K562 (cell line): Measurements from ENCODE around the gene PTPRT. TPM values are rescaled to one million over a fixed set of nuclear protein-coding genes. Genes with fewer than 3 reads are reported as not detected.
A peak's percentile ranks its signal among the peaks of the same experiment; 100 is the strongest.

Experiments
- ATAC-seq: fragments of 200-7000 bp; cut with Tn5 transposase; 3 replicates; pipeline ENCODE4 v1.9.1; 2020; ENCODE audit warnings: moderate library complexity
- BruUV-seq: library from RNA; stranded (reverse); fragments of 400-500 nt; replicated peaks from 2 replicates; lab custom pipeline; 2021; lab: Mats Ljungman, UMichigan
- CTCF ChIA-PET: fragments of 300-600 bp; formaldehyde crosslinking; extraction: SDS; loops from one replicate; lab custom pipeline; 2021; ENCODE audit warnings: low intra/inter-chr PET ratio; lab: Yijun Ruan, JAX
- POLR2A ChIA-PET: fragments of 300-600, 350-650 bp; sonication (Branson Sonifier 250); formaldehyde crosslinking; extraction: SDS; loops from one replicate; lab custom pipeline; 2021; ENCODE audit warnings: antibody characterized with exemption, inconsistent platforms; lab: Yijun Ruan, JAX
- DNase-seq, 4 experiments: peaks; one replicate each; pipeline versions ENCODE4 v3.0.0 to v3.0.0-alpha.2; 2011 to 2018; ENCODE audit warnings: low spot score in 3 of 4, mixed read lengths in 3 of 4; ENCODE audit errors: extremely low read depth in 1 of 4
- FAIRE-seq: peaks from 2 replicates; lab custom pipeline; 2011; peaks lifted over from hg19 to GRCh38; lab: Jason Lieb, UNC
- H2AFZ ChIP-seq: 2 replicates; pipeline ENCODE4 v1.6.0; 2011; ENCODE audit warnings: low read depth, low read length, control low read depth, inconsistent platforms
- H3K27ac ChIP-seq: fragments of 200-600 bp; 3 replicates; pipeline ENCODE4 v1.8.0; 2011; ENCODE audit warnings: low read depth, mild to moderate bottlenecking, control low read depth, inconsistent platforms, low read length, moderate library complexity, mixed read lengths; ENCODE audit errors: extremely low read depth
- H3K27me3 ChIP-seq, 2 experiments: fragments of 300-600 bp in 1 of 2; 2 replicates in 1 of 2; 3 replicates in 1 of 2; pipeline versions ENCODE4 v1.6.0 to v1.8.0; 2011; ENCODE audit warnings: inconsistent platforms in 2 of 2, low read length in 2 of 2, mild to moderate bottlenecking in 1 of 2, mixed read lengths in 1 of 2, moderate library complexity in 1 of 2; ENCODE audit not compliant: control insufficient read depth in 2 of 2, insufficient read depth in 2 of 2
- H3K36me3 ChIP-seq: fragments of 300-600 bp; 3 replicates; pipeline ENCODE4 v1.8.0; 2011; ENCODE audit warnings: mild to moderate bottlenecking, low read length, inconsistent platforms; ENCODE audit not compliant: control insufficient read depth, insufficient read depth
- H3K4me1 ChIP-seq, 2 experiments: fragments of 200-600 bp in 1 of 2; replicated peaks in 1 of 2; 2 replicates in 1 of 2; 3 replicates in 1 of 2; pipeline versions ENCODE4 v1.5.1 to v1.8.0; 2011; ENCODE audit warnings: inconsistent platforms in 2 of 2, low read length in 2 of 2, mild to moderate bottlenecking in 1 of 2, mixed read lengths in 1 of 2, moderate library complexity in 1 of 2; ENCODE audit not compliant: control insufficient read depth in 2 of 2, insufficient read depth in 2 of 2
- H3K4me2 ChIP-seq: 2 replicates; pipeline ENCODE4 v1.6.1; 2011; ENCODE audit warnings: low read length, control low read depth, inconsistent platforms, mixed read lengths; ENCODE audit not compliant: insufficient read depth
- H3K4me3 ChIP-seq: fragments of 200-600 bp; sonication (generic), shearing (Covaris generic); 2 replicates; pipeline ENCODE4 v1.5.1; 2016; ENCODE audit warnings: control low read depth, inconsistent platforms
- H3K79me2 ChIP-seq: fragments of 200-600 bp; 3 replicates; pipeline ENCODE4 v1.8.0; 2011; ENCODE audit warnings: low read length, inconsistent platforms; ENCODE audit not compliant: control insufficient read depth, insufficient read depth
- H3K9ac ChIP-seq, 2 experiments: 2 replicates each; pipeline versions ENCODE4 v1.6.0 to v1.6.1; 2011; ENCODE audit warnings: low read depth in 2 of 2, low read length in 2 of 2, control low read depth in 1 of 2, inconsistent platforms in 1 of 2, mild to moderate bottlenecking in 1 of 2, mixed read lengths in 1 of 2; ENCODE audit not compliant: insufficient read depth in 1 of 2
- H3K9me1 ChIP-seq: one replicate; pipeline ENCODE4 v1.6.0; 2011; ENCODE audit warnings: inconsistent platforms, mild to moderate bottlenecking, low read length, moderate library complexity; ENCODE audit not compliant: control insufficient read depth, insufficient read depth
- H3K9me3 ChIP-seq: replicated peaks from 2 replicates; pipeline ENCODE4 v1.5.1; 2011; ENCODE audit warnings: low read depth, low read length, inconsistent platforms; ENCODE audit not compliant: control insufficient read depth, insufficient read depth
- H4K20me1 ChIP-seq: replicated peaks from 2 replicates; pipeline ENCODE4 v1.6.1; 2011; ENCODE audit warnings: low read length, inconsistent platforms, mixed read lengths; ENCODE audit not compliant: control insufficient read depth, insufficient read depth
- CTCF ChIP-seq, 3 experiments: IDR thresholded peaks in 2 of 3; conservative IDR thresholded peaks in 1 of 3; 2 replicates each; pipeline ENCODE4 v1.5.1; 2011 to 2012; ENCODE audit warnings: low read length in 3 of 3, mild to moderate bottlenecking in 3 of 3, control low read depth in 2 of 3, improper control_type of control experiment in 1 of 3, inconsistent platforms in 1 of 3, low read depth in 1 of 3, mixed read lengths in 1 of 3, moderate library complexity in 1 of 3; ENCODE audit not compliant: insufficient read depth in 2 of 3
- CXXC5 ChIP-seq: fragments of 250-450 bp; sonication (Bioruptor Pico); IDR thresholded peaks from 2 replicates; pipeline ENCODE4 v1.8.0; 2022; ENCODE audit warnings: inconsistent platforms, mild to moderate bottlenecking, moderate library complexity
- ELF1 ChIP-seq: fragments of 200-800 bp; sonication (Bioruptor generic); IDR thresholded peaks from 2 replicates; pipeline ENCODE4 v1.6.1; 2016; ENCODE audit warnings: missing genetic modification characterization, missing compliant biosample characterization
- HDAC6 ChIP-seq: IDR thresholded peaks from 2 replicates; pipeline ENCODE4 v1.6.1; 2012; ENCODE audit warnings: low read depth, mild to moderate bottlenecking, control low read depth, inconsistent platforms, low read length, moderate library complexity
- RCOR1 ChIP-seq, 2 experiments: IDR thresholded peaks; 2 replicates each; pipeline ENCODE4 v1.6.1; 2012; ENCODE audit warnings: low read depth in 2 of 2, low read length in 2 of 2, borderline replicate concordance in 1 of 2, improper control_type of control experiment in 1 of 2
- REST ChIP-seq, 2 experiments: fragments of 450-650 bp; formaldehyde crosslinking in 1 of 2; IDR thresholded peaks; 2 replicates each; pipeline versions ENCODE4 v1.4.0 to v1.6.1; 2014 to 2020; ENCODE audit warnings: mild to moderate bottlenecking in 2 of 2, borderline replicate concordance in 1 of 2, low read depth in 1 of 2
- SMC3 ChIP-seq: conservative IDR thresholded peaks from 2 replicates; pipeline ENCODE4 v1.6.1; 2011; ENCODE audit warnings: low read depth, low read length, improper control_type of control experiment; ENCODE audit not compliant: insufficient read depth
- STAG1 ChIP-seq: sonication (generic); formaldehyde crosslinking; IDR thresholded peaks from 2 replicates; pipeline ENCODE4 v1.5.0; 2020; ENCODE audit warnings: missing genetic modification reagents, borderline replicate concordance
- WGBS: fragments of 100-300 bp; shearing (Covaris generic); methylation state at CpG from one replicate; pipeline ENCODE4 v1.1.6; 2016; ENCODE audit warnings: low coverage, mixed read lengths; ENCODE audit not compliant: insufficient coverage; ENCODE audit errors: missing lambda C conversion rate; 5-methylcytosine and 5-hydroxymethylcytosine counted together
- in situ Hi-C: fragments of 300-500 bp; cut with MboI; formaldehyde crosslinking; loops from 4 replicates; pipeline ENCODE4 v1.15.0; 2018; ENCODE audit warnings: inconsistent platforms, mixed read lengths
- intact Hi-C: fragments of 100-400 bp; cut with micrococcal nuclease; formaldehyde crosslinking; loops from 2 replicates; pipeline ENCODE4 v1.14.2; 2022
- polyA plus RNA-seq, 8 experiments: library from polyadenylated mRNA; depleted of rRNA in 4 of 8; stranded (reverse) in 5 of 8; unstranded in 3 of 8; fragments of >200 nt; fragmentation: Nextera tagmentation in 2 of 8; fragmentation: Illumina TruSeq in 1 of 8; extraction: Ambion mirVana in 2 of 8; extraction: Trizol in 1 of 8; gene quantifications; 2 replicates each; pipeline versions ENCODE4 v1.2.1 to v1.2.3, GENCODE V29; 2011 to 2014; ENCODE audit warnings: inconsistent platforms in 1 of 8, missing spikeins in 1 of 8
- total RNA-seq, 7 experiments: library from RNA; depleted of rRNA in 6 of 7; stranded (reverse); fragments of >200 nt in 6 of 7; fragmentation: Illumina TruSeq in 2 of 7; extraction: Trizol in 2 of 7; gene quantifications; 2 replicates each; pipeline versions ENCODE4 v1.2.1 to v1.2.3, GENCODE V29; 2011 to 2021; ENCODE audit warnings: low replicate concordance in 1 of 7

The PTPRT gene
- total and polyA plus RNA-seq, 9 of the 15 experiments (the other 6 are each of a cell fraction or from before 2014, with no cell fraction given): not detected

GRCh38 chr20:43187476-43188233, 2.1 kb downstream of the PTPRT start:
- in situ Hi-C loops (loop anchor here (10.0 kb wide), 1 partner anchor 1233 kb away; no protein-coding TSS in a partner anchor), intact Hi-C loops (loop anchor here (5.0 to 10.0 kb wide), 2 partner anchors 1163 to 1230 kb away; no protein-coding TSS in a partner anchor)
- Histone ChIP-seq H3K79me2 (no peaks in the 10 kb centered on the region), H3K4me3 (no peak overlapping the region), H4K20me1 (peaks cover 5% of the 10 kb centered on the region), H3K9me3 (no peaks in the 10 kb centered on the region), H3K36me3 (no peaks in the 10 kb centered on the region), H2AFZ (no peak overlapping the region), H3K4me1 (no peaks in the 10 kb centered on the region), H3K9me1 (no peaks in the 10 kb centered on the region), H3K27ac (no peak overlapping the region), H3K9ac (no peak overlapping the region), H3K4me2 (no peak overlapping the region), H3K27me3 (peaks cover 4 to 5% of the 10 kb centered on the region in 2 experiments; a peak in 3 of 5 replicates)
- ChIA-PET CTCF (interaction anchor here (0.9 kb wide), 1 partner anchor 202 kb away, joined by 5 read pairs; no protein-coding TSS in a partner anchor), POLR2A (no interaction called here)
- ATAC-seq (peak; percentile 88), DNase-seq (peak; percentile 73 to 81 (median 79)), FAIRE-seq (peak; percentile 89)
- WGBS: 2% methylated on average over 23 of the region's 24 CpGs
- BruUV-seq: no TSS peak
- TF ChIP-seq RCOR1 (IDR thresholded peaks at IDR 0.05; ENCODE audit: borderline replicate concordance in 1 of 2, low read depth in 2 of 2, low read length in 2 of 2): peak in 1 of 2 experiments; percentile 56; a peak in 1 of 4 replicates
- 0 out of 2 replicates have a peak, but pooled peaks have one; percentile 31 for TF ChIP-seq CXXC5 (CRISPR knock-in tag)
- TF ChIP-seq SMC3: peak; percentile 82
- TF ChIP-seq STAG1 (CRISPR knock-in tag): peak; percentile 56; the same call in 1 of the 2 replicates
- no peak for TF ChIP-seq HDAC6
- TF ChIP-seq REST (IDR thresholded peaks at IDR 0.05; ENCODE audit: borderline replicate concordance): peak; percentile 98
- peak; percentile 93 for TF ChIP-seq REST (CRISPR knock-in tag; IDR thresholded peaks at IDR 0.05; ENCODE audit: low read depth)
- TF ChIP-seq CTCF (IDR thresholded peaks at IDR 0.05 in 2 of 3, conservative IDR thresholded peaks at IDR 0.05 in 1 of 3; ENCODE audit: insufficient read depth in 2 of 3, low read depth in 1 of 3, low read length in 3 of 3): peak; percentile 81 to 92 (median 92)
- no peak for TF ChIP-seq ELF1 (tag)
